Epithelial cell of proximal tubule (primary cell): ENCODE results near the gene HBQ1. TPM values are rescaled to one million over a fixed set of nuclear protein-coding genes. Genes with fewer than 3 reads are reported as not detected.

Source experiments
- DNase-seq: peaks from one replicate; pipeline ENCODE4 v3.0.0-alpha.2; 2011; ENCODE audit warnings: low read depth
- H3K4me3 ChIP-seq: 2 replicates; pipeline ENCODE4 v1.5.1; 2011; ENCODE audit warnings: low read depth, mild to moderate bottlenecking, low read length
- CTCF ChIP-seq: conservative IDR thresholded peaks from 2 replicates; pipeline ENCODE4 v1.5.1; 2012; ENCODE audit warnings: low read depth, mild to moderate bottlenecking, low read length
- total RNA-seq: library from RNA; depleted of rRNA; stranded (reverse); fragments of >200 nt; gene quantifications from 2 replicates; pipeline ENCODE4 v1.2.3, GENCODE V29; 2015

Gene HBQ1
- total RNA-seq = 1.5 and 12.1 TPM in 2 replicates

- peak; percentile 32 for TF ChIP-seq CTCF
- peak within 1 kb of the TSS; percentile 45 for H3K4me3 ChIP-seq
- DNase-seq = no peak
These were observed at the start of gene HBQ1 for GRCh38 chr16:180101-180675. Gene HBQ1 (plus strand): TSS chr16:180459. CDS start chr16:180487, 28 bp downstream.

DNA sequence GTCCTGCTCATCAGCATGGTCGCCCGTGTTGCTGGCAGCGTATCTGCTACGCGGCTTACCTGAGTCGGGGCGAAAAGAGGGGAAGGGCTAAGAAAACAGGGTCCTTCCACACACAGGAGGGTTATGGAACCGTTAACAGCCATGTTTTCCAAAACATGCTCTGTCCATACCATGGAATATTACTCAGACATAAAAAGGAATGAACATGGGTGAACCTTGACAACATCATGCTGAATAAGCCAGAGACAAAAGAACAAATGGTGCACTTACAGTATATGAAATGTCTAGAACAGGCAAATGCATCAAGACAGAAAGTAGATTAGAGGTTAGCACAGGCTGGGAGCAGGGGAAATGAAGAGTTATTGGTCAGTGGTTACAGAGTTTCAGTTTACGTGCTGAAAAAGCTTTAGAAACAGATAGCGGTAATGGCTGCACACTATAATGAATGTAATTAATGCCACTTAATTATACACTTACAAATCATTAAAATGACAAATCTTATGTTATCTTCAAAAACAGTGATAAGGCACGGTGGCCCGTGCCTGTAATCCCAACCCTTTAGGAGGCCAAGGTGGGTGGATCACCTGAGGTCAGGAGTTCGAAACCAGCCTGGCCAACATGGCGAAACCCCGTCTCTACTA is 49.6 kb upstream of the HBQ1 start:
- no peak for DNase-seq
- no peak for TF ChIP-seq CTCF

DNA sequence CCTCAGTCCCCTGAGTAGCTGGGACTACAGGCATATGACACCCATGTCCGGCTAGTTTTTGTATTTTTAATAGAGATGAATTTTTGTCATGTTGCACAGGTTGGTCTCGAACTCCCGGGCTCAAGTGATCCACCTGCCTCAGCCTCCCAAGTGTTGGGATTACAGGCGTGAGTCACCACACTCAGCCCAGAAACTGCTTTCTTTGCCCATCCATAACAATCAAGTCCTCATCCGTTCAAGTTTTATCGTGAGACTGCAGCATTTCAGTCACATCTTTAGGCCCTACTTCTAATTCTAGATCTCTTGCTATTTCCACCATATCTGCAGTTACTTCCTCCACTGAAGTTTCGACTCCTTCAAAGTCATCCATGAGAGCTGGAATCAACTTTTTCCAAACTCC is 48.1 kb upstream of the HBQ1 start:
- no peak for TF ChIP-seq CTCF
- no peak for DNase-seq
- H3K4me3 ChIP-seq = no peak overlapping the region

More for the DNA sequence above, 49.6 kb upstream of the HBQ1 start:
- no peak overlapping the region for H3K4me3 ChIP-seq

- no peak for TF ChIP-seq CTCF
- no peak for DNase-seq
- H3K4me3 ChIP-seq = no peak overlapping the region
These were observed 46.5 kb upstream of the HBQ1 start for GRCh38 chr16:133716-134115.

- no peak for DNase-seq
- TF ChIP-seq CTCF = no peak
- peak overlapping the region; percentile 84 for H3K4me3 ChIP-seq
These were observed 42.2 kb upstream of the HBQ1 start for GRCh38 chr16:138049-138417.

DNA sequence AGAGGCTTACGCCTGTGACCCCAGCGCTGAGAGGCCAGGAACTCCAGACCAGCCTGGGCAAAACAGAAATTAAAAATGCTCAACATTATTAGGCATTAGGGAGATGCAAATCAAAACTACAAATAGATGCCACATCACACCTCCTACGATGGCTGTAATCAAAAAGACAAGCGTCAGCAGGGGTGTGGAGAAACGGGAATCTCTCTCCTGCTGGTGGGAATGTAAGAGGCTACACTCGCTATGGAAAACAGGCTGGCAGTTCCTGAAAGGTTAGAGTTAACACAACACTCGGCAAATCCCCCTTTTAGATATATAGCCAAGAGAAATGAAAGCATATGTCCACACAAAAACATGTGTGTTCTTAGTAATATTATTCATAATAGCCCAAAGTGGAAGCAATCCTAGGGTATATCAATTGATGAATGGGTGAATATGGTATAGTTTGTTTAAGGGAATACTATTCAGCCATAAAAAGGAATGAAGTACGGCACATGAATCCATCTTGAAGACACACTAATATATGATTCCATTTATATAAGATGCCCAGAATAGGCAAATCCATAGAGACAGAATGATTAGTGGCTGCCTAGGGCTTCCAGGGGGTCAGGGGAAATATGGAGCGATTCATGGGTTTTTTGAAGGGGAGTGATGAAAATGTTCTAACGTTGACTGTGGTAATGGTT is 39.9 kb upstream of the HBQ1 start:
- no peak for TF ChIP-seq CTCF
- DNase-seq = no peak

More for the DNA sequence above, 39.9 kb upstream of the HBQ1 start:
- H3K4me3 ChIP-seq = no peak overlapping the region
